ENCODE measurements around the gene GPSM1.
"Not testable (repeated sequence)": the region's sequence is repeated elsewhere in the genome, so short reads cannot be mapped to it uniquely, and the experiment has no call there.

GPSM1 gene

DNA sequence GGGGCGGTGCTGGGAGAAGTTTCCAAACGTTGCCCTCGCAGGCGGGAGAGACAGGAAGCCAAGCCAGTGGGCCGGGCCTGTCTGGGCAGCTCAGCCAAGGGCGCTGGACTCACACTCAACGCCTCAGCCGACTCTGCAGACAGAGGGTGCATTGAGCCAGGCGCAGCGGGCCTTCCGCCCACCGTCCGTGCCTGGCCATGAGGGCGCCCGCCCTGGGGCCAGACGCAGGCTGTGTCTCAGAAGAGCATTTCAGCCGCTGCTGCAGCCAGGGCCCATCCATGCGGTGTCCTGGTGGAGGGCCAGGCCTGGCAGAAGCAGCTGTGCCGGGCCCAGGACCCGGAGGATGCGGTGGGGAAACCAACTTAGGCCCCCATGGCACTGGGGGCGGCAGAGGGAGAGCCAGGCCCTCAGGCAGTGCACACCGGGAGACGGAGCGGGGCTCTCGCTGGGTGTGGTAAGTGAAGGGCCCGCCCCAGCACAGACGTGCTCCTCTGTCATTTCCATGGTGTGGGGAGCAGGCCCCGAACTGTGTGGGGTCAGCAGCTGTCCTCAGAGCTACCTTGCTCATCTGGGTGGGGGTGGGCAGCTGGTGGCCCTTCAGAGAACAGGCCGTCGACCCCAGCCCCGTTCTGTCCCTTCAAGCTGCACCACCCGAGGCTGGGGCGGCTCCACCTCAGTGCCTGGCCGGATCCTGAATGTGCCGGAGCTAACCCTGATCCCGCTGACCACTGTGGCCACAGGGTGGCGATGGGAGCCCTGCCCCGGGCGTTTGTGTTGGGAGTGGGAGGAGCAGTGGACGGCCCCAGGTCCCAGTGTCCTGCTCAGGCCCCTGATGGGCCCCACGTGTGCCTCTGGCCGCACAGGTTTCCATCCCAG is 18.2 kb downstream of the GPSM1 start:
- Histone ChIP-seq H3K9me3 (ENCODE audit: low read length) (no peaks in the 10 kb centered on the region), H3K9ac (ENCODE audit: low read length) (no peak overlapping the region), H3K27me3 (ENCODE audit: control insufficient read depth in 1 of 2, insufficient read depth in 2 of 2, low read length in 2 of 2) (no peaks in the 10 kb centered on the region), H3K27ac (ENCODE audit: low read depth, low read length) (no peak overlapping the region), H3K4me3 (ENCODE audit: low read depth in 1 of 2, low read length in 2 of 2) (no peak overlapping the region), H3K36me3 (ENCODE audit: insufficient read depth, low read length) (no peaks in the 10 kb centered on the region), H3K4me1 (ENCODE audit: insufficient read depth, low read length) (peaks cover 12% of the 10 kb centered on the region)

- H3K9ac ChIP-seq (ENCODE audit: low read length), result no peak overlapping the region
- no peak overlapping the region for H3K4me3 ChIP-seq (ENCODE audit: low read depth in 1 of 2, low read length in 2 of 2)
- H3K9me3 ChIP-seq (ENCODE audit: low read length), result no peaks in the 10 kb centered on the region
- H3K27ac ChIP-seq (ENCODE audit: low read depth, low read length), result no peak overlapping the region
- H3K27me3 ChIP-seq (ENCODE audit: control insufficient read depth in 1 of 2, insufficient read depth in 2 of 2, low read length in 2 of 2), result no peaks in the 10 kb centered on the region
- H3K4me1 ChIP-seq (ENCODE audit: insufficient read depth, low read length), result peaks cover 12% of the 10 kb centered on the region
- no peaks in the 10 kb centered on the region for H3K36me3 ChIP-seq (ENCODE audit: insufficient read depth, low read length)
These were observed 18.8 kb downstream of the GPSM1 start for GRCh38 chr9:136346157-136346481.

DNA sequence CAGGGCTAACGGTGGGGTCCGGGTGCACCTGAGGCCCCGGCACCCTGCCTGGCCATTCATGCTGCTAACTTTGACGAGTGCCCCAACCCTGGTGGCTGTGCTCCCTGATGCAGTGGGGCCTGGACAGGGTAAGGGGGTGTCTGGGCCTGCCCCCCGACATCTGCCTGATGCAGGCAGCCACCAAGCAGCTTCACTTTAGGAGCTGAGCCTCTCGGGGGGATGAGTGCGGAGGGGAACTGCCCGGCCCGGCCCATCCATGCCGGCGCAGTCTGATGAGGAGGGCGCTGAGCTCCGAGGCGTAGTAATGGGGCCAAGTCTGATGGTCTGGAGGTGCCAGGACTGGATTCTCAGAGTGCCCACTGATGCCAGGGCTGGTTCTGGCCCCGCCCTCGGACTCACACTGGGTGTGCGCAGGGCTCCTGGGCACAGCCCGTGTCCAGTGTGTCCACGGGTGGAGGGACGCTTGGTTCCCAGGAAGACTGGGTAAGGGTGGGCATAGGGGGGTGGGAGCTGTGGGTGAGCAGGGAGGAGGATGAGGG is 19.7 kb downstream of the GPSM1 start:
- no peaks in the 10 kb centered on the region for H3K27me3 ChIP-seq (ENCODE audit: control insufficient read depth in 1 of 2, insufficient read depth in 2 of 2, low read length in 2 of 2)
- H3K9me3 ChIP-seq (ENCODE audit: low read length), result no peaks in the 10 kb centered on the region
- no peak overlapping the region for H3K27ac ChIP-seq (ENCODE audit: low read depth, low read length)
- peaks cover 9% of the 10 kb centered on the region for H3K4me1 ChIP-seq (ENCODE audit: insufficient read depth, low read length)
- H3K4me3 ChIP-seq (ENCODE audit: low read depth in 1 of 2, low read length in 2 of 2), result no peak overlapping the region
- H3K9ac ChIP-seq (ENCODE audit: low read length), result no peak overlapping the region
- H3K36me3 ChIP-seq (ENCODE audit: insufficient read depth, low read length), result no peaks in the 10 kb centered on the region

DNA sequence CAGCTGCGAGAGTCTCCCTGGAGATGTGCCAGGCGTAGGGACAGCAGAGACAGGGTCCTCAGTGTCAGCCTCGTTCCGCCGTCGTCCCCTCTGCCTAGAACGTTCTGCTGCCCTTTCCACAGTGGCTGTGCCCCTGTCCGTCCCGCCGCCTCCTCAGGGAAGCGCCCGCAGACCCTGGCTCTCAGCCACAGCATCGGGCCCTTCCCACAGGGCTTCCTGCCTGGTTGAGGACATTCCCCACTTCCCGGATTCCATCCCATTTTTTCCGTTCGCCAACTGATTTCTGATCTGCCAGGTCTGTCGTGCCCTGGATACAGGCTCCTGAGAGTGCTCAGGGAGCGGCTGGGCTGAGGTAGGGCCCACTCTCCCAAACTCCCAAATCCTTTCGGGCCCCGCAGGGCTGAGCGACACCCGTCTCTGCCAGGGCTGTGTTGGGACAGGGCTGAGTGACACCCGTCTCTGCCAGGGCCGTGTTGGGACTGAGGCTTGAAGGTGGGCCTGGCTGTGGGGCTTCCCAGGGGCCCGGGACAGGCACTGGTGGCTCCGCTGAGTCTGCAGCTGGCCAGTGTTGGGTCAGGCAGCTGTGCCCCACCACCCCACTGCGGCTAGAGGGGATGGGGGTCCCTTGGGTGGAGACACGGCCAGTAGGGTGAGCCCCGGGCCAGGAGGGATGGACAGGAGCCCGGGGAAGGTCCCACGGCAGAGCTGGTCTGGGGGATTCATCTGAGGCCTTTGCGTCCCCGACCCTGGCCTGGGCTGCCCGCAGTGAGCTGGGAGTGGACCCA is 20.3 kb downstream of the GPSM1 start:
- Histone ChIP-seq H3K9me3 (ENCODE audit: low read length) (no peaks in the 10 kb centered on the region), H3K4me1 (ENCODE audit: insufficient read depth, low read length) (peaks cover 7% of the 10 kb centered on the region), H3K4me3 (ENCODE audit: low read depth in 1 of 2, low read length in 2 of 2) (no peak overlapping the region), H3K9ac (ENCODE audit: low read length) (no peak overlapping the region), H3K36me3 (ENCODE audit: insufficient read depth, low read length) (no peaks in the 10 kb centered on the region), H3K27ac (ENCODE audit: low read depth, low read length) (no peak overlapping the region), H3K27me3 (ENCODE audit: control insufficient read depth in 1 of 2, insufficient read depth in 2 of 2, low read length in 2 of 2) (no peaks in the 10 kb centered on the region)

DNA sequence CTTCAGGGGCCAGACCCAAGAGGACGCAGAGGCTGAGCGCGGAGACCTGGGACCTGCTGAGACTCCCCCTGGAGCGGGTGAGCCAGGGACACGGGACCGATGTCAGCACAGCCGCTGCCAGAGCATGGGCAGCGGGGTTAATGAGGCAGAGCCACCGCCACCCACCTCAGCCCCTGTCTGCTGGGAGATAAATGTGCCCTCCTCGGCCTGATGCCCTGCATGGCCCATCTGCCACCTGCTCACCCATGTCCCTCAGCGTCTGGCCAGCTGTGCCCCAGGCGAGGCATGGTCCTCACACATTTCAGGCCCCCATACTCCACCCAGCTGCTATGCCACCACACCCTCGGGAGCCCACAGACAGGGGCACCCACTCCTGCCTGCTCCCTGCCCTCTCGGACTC is 21.4 kb downstream of the GPSM1 start:
- Histone ChIP-seq H3K9ac (ENCODE audit: low read length) (no peak overlapping the region), H3K4me1 (ENCODE audit: insufficient read depth, low read length) (no peaks in the 10 kb centered on the region), H3K9me3 (ENCODE audit: low read length) (no peaks in the 10 kb centered on the region), H3K27ac (ENCODE audit: low read depth, low read length) (no peak overlapping the region), H3K4me3 (ENCODE audit: low read depth in 1 of 2, low read length in 2 of 2) (no peak overlapping the region), H3K36me3 (ENCODE audit: insufficient read depth, low read length) (no peaks in the 10 kb centered on the region), H3K27me3 (ENCODE audit: control insufficient read depth in 1 of 2, insufficient read depth in 2 of 2, low read length in 2 of 2) (no peaks in the 10 kb centered on the region)

DNA sequence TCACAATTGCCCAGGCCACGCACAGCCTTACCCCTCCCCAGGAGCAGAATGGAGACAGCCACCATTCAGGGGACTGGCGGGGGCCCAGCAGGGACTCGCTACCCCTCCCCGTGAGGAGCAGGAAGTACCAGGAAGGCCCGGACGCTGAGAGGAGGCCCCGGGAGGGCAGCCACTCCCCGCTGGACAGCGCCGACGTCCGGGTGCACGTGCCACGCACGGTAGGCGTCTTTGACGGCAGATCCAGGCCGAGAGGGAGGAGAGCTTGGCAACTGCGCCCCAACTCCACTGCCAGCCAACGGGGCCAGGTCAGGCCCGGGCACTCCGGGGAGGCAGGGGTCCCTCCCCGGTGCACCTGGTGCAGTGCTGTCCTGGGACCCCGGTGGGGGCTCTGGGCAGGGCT is 22.2 kb downstream of the GPSM1 start:
- Histone ChIP-seq H3K9ac (ENCODE audit: low read length) (no peak overlapping the region), H3K4me1 (ENCODE audit: insufficient read depth, low read length) (peaks cover 7% of the 10 kb centered on the region), H3K27me3 (ENCODE audit: control insufficient read depth in 1 of 2, insufficient read depth in 2 of 2, low read length in 2 of 2) (no peaks in the 10 kb centered on the region)

GRCh38 chr9:136351252-136351800 is 24.0 kb downstream of the GPSM1 start:
- H3K27ac ChIP-seq (ENCODE audit: low read depth, low read length), result no peak overlapping the region
- H3K27me3 ChIP-seq (ENCODE audit: control insufficient read depth in 1 of 2, insufficient read depth in 2 of 2, low read length in 2 of 2), result no peaks in the 10 kb centered on the region
- H3K9ac ChIP-seq (ENCODE audit: low read length), result no peak overlapping the region
- H3K36me3 ChIP-seq (ENCODE audit: insufficient read depth, low read length), result no peaks in the 10 kb centered on the region
- H3K4me1 ChIP-seq (ENCODE audit: insufficient read depth, low read length), result peaks cover 11% of the 10 kb centered on the region
- H3K4me3 ChIP-seq (ENCODE audit: low read depth in 1 of 2, low read length in 2 of 2), result no peak overlapping the region
- no peaks in the 10 kb centered on the region for H3K9me3 ChIP-seq (ENCODE audit: low read length)

More for the DNA sequence above, 22.2 kb downstream of the GPSM1 start:
- Histone ChIP-seq H3K9me3 (ENCODE audit: low read length) (no peaks in the 10 kb centered on the region), H3K27ac (ENCODE audit: low read depth, low read length) (no peak overlapping the region), H3K4me3 (ENCODE audit: low read depth in 1 of 2, low read length in 2 of 2) (no peak overlapping the region), H3K36me3 (ENCODE audit: insufficient read depth, low read length) (no peaks in the 10 kb centered on the region)

- H3K9ac ChIP-seq (ENCODE audit: low read length); H3K36me3 ChIP-seq (ENCODE audit: insufficient read depth, low read length); H3K4me3 ChIP-seq (ENCODE audit: low read depth in 1 of 2, low read length in 2 of 2); H3K9me3 ChIP-seq (ENCODE audit: low read length); H3K27ac ChIP-seq (ENCODE audit: low read depth, low read length); H3K27me3 ChIP-seq (ENCODE audit: control insufficient read depth in 1 of 2, insufficient read depth in 2 of 2, low read length in 2 of 2): not testable (repeated sequence)
- peaks cover 11% of the 10 kb centered on the region for H3K4me1 ChIP-seq (ENCODE audit: insufficient read depth, low read length)
These were observed 24.5 kb downstream of the GPSM1 start for GRCh38 chr9:136351868-136352267.

- Histone ChIP-seq H3K9ac (ENCODE audit: low read length) (no peak overlapping the region), H3K27ac (ENCODE audit: low read depth, low read length) (peak overlapping the region; percentile 13), H3K4me3 (ENCODE audit: low read depth in 1 of 2, low read length in 2 of 2) (no peak overlapping the region), H3K36me3 (ENCODE audit: insufficient read depth, low read length) (no peaks in the 10 kb centered on the region), H3K4me1 (ENCODE audit: insufficient read depth, low read length) (peaks cover 11% of the 10 kb centered on the region), H3K9me3 (ENCODE audit: low read length) (no peaks in the 10 kb centered on the region), H3K27me3 (ENCODE audit: control insufficient read depth in 1 of 2, insufficient read depth in 2 of 2, low read length in 2 of 2) (no peaks in the 10 kb centered on the region)
These were observed 25.3 kb downstream of the GPSM1 start for GRCh38 chr9:136352682-136353081.

DNA sequence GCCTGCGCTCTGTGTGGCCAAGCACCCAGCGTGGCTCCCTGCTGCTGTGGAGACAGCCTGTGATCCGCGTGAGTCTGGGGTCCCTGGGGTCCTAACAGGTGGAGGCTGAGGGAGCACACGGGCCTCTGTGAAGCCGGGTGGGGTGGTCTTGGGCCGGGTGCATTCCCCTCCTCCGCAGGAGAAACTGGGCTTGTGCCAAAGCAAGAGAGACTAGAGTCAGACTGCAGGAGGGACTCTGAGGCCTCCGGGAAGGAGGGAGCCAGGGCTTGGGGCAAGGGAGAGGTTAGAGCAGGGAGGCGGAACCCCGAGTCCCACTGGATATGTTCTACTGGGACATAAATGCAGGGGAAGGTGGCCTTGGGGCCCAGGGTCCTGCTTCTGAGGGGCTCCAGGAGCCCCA is 25.7 kb downstream of the GPSM1 start:
- H3K27me3 ChIP-seq (ENCODE audit: control insufficient read depth in 1 of 2, insufficient read depth in 2 of 2, low read length in 2 of 2), result no peaks in the 10 kb centered on the region
- no peaks in the 10 kb centered on the region for H3K36me3 ChIP-seq (ENCODE audit: insufficient read depth, low read length)
- peak overlapping the region; percentile 13 for H3K27ac ChIP-seq (ENCODE audit: low read depth, low read length)
- no peak overlapping the region for H3K4me3 ChIP-seq (ENCODE audit: low read depth in 1 of 2, low read length in 2 of 2)
- peaks cover 11% of the 10 kb centered on the region for H3K4me1 ChIP-seq (ENCODE audit: insufficient read depth, low read length)
- no peaks in the 10 kb centered on the region for H3K9me3 ChIP-seq (ENCODE audit: low read length)
- no peak overlapping the region for H3K9ac ChIP-seq (ENCODE audit: low read length)

GRCh38 chr9:136353757-136354488 is 26.6 kb downstream of the GPSM1 start:
- H3K4me1 ChIP-seq (ENCODE audit: insufficient read depth, low read length), result peaks cover 11% of the 10 kb centered on the region
- no peak overlapping the region for H3K27ac ChIP-seq (ENCODE audit: low read depth, low read length)
- no peaks in the 10 kb centered on the region for H3K9me3 ChIP-seq (ENCODE audit: low read length)
- no peak overlapping the region for H3K4me3 ChIP-seq (ENCODE audit: low read depth in 1 of 2, low read length in 2 of 2)
- H3K27me3 ChIP-seq (ENCODE audit: control insufficient read depth in 1 of 2, insufficient read depth in 2 of 2, low read length in 2 of 2), result no peaks in the 10 kb centered on the region
- H3K9ac ChIP-seq (ENCODE audit: low read length), result no peak overlapping the region
- no peaks in the 10 kb centered on the region for H3K36me3 ChIP-seq (ENCODE audit: insufficient read depth, low read length)

Data from muscle layer of colon (tissue), 2 donors.